Ishikawa (cell line): Measurements from ENCODE around the gene ERBB4.

Experiments used
- CEBPB ChIP-seq: IDR thresholded peaks from 2 replicates; pipeline ENCODE4 v1.6.1; 2012
- CREB1 ChIP-seq: IDR thresholded peaks from 2 replicates; pipeline ENCODE4 v1.6.1; 2012; ENCODE audit warnings: low read depth
- EGR1 ChIP-seq: IDR thresholded peaks from 2 replicates; pipeline ENCODE4 v1.6.1; 2012
- EP300 ChIP-seq: IDR thresholded peaks from 2 replicates; pipeline ENCODE4 v1.6.1; 2012; ENCODE audit warnings: borderline replicate concordance
- FOXM1 ChIP-seq: IDR thresholded peaks from 2 replicates; pipeline ENCODE4 v1.6.1; 2012; ENCODE audit warnings: low read depth, borderline replicate concordance
- NFIC ChIP-seq: IDR thresholded peaks from 2 replicates; pipeline ENCODE4 v1.6.1; 2012
- RAD21 ChIP-seq: IDR thresholded peaks from 2 replicates; pipeline ENCODE4 v1.6.1; 2012; ENCODE audit warnings: low read depth
- TAF1 ChIP-seq: IDR thresholded peaks from 2 replicates; pipeline ENCODE4 v1.6.1; 2012; ENCODE audit warnings: low read depth, mild to moderate bottlenecking
- TCF12 ChIP-seq: IDR thresholded peaks from 2 replicates; pipeline ENCODE4 v1.6.1; 2012; ENCODE audit warnings: low read depth
- TEAD4 ChIP-seq: IDR thresholded peaks from 2 replicates; pipeline ENCODE4 v1.6.1; 2012
- YY1 ChIP-seq: IDR thresholded peaks from 2 replicates; pipeline ENCODE4 v1.6.1; 2012; ENCODE audit warnings: low read depth
- ZBTB7A ChIP-seq: IDR thresholded peaks from 2 replicates; pipeline ENCODE4 v1.6.1; 2012; ENCODE audit warnings: low read depth
- TF ChIP-seq, protein P1 (sequence below): IDR thresholded peaks from 2 replicates; pipeline ENCODE4 v1.6.1; 2012
- TF ChIP-seq, protein P2 (sequence below): IDR thresholded peaks from 2 replicates; pipeline ENCODE4 v1.6.1; 2012
- TF ChIP-seq, protein P3 (sequence below): IDR thresholded peaks from 2 replicates; pipeline ENCODE4 v1.6.1; 2012; ENCODE audit warnings: low read depth, mild to moderate bottlenecking

ERBB4 gene

DNA sequence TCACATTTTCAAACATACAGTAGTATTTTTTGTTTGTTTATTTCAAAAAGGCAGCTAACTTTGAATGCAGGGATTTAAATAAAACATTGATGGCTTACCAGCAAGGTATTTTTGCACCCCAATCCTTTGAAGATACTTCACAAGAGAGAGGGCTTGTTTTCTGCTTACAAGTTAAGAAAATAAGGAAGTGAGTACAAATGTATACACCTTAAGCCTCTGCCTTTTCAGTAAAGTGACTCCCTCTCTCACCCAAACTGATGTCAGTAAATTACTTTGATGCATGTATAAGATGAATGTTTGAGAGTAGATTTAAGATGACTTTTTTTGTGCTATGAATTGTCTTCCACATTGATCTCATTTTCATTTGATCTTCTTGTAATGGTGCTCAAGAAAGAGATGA lies 1162.2 kb downstream of the ERBB4 start:
- no peak for TF ChIP-seq NFIC
- no peak for TF ChIP-seq EGR1
- TF ChIP-seq, protein P1, sequence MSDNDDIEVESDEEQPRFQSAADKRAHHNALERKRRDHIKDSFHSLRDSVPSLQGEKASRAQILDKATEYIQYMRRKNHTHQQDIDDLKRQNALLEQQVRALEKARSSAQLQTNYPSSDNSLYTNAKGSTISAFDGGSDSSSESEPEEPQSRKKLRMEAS = no peak
- no peak for TF ChIP-seq TEAD4
- no peak for TF ChIP-seq YY1
- no peak for TF ChIP-seq TAF1
- TF ChIP-seq EP300 = no peak
- no peak for TF ChIP-seq TCF12
- no peak for TF ChIP-seq CEBPB
- TF ChIP-seq RAD21 = no peak
- no peak for TF ChIP-seq ZBTB7A
- no peak for TF ChIP-seq CREB1
- TF ChIP-seq, protein P2, sequence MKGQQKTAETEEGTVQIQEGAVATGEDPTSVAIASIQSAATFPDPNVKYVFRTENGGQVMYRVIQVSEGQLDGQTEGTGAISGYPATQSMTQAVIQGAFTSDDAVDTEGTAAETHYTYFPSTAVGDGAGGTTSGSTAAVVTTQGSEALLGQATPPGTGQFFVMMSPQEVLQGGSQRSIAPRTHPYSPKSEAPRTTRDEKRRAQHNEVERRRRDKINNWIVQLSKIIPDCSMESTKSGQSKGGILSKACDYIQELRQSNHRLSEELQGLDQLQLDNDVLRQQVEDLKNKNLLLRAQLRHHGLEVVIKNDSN = no peak

DNA sequence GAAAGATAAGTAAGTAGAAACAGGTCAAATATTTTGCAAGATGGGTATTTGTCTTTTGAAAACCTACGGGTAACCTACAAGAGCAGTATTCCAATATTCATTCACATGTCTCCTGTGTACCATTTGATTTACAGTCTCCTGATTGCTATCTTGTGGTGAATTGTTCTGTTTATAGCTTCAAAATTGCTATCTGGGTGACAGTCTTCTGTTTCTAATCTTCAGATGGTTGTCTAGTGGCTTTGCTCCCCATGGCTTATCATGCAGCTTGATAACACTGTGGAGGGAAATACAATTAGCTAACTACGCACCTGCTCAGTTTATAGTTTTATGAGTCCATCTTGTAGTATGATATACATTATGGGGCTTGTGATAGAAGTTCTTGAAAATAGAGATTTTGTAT lies 1165.4 kb downstream of the ERBB4 start:
- TF ChIP-seq, protein P2 = no peak
- TF ChIP-seq YY1 (no peak), EGR1 (no peak), TAF1 (no peak), TEAD4 (no peak), CREB1 (no peak), NFIC (no peak)
- TF ChIP-seq, protein P3, sequence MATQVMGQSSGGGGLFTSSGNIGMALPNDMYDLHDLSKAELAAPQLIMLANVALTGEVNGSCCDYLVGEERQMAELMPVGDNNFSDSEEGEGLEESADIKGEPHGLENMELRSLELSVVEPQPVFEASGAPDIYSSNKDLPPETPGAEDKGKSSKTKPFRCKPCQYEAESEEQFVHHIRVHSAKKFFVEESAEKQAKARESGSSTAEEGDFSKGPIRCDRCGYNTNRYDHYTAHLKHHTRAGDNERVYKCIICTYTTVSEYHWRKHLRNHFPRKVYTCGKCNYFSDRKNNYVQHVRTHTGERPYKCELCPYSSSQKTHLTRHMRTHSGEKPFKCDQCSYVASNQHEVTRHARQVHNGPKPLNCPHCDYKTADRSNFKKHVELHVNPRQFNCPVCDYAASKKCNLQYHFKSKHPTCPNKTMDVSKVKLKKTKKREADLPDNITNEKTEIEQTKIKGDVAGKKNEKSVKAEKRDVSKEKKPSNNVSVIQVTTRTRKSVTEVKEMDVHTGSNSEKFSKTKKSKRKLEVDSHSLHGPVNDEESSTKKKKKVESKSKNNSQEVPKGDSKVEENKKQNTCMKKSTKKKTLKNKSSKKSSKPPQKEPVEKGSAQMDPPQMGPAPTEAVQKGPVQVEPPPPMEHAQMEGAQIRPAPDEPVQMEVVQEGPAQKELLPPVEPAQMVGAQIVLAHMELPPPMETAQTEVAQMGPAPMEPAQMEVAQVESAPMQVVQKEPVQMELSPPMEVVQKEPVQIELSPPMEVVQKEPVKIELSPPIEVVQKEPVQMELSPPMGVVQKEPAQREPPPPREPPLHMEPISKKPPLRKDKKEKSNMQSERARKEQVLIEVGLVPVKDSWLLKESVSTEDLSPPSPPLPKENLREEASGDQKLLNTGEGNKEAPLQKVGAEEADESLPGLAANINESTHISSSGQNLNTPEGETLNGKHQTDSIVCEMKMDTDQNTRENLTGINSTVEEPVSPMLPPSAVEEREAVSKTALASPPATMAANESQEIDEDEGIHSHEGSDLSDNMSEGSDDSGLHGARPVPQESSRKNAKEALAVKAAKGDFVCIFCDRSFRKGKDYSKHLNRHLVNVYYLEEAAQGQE = no peak

DNA sequence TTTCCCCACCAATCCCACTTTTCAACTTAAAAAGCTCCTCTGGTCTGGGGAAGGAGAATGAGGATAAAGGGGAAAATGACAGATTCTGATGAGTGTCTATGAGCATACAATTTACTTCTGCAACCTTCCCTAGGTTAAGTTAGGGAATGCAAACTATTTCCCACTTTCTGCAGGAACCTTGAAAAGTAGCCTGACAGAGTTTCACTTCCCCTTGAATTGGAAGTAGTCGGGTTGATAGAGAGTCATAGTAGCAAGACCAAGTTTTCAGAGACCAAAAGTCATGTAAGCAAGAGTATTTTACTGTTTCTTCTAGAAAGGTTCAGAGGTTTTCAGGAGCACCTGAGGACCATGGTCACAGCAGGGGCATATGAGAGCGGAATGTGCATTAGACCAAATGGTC lies 1167.1 kb downstream of the ERBB4 start:
- TF ChIP-seq TAF1 (no peak), ZBTB7A (no peak), EP300 (no peak), YY1 (no peak), TEAD4 (no peak), RAD21 (no peak), CREB1 (no peak), CEBPB (no peak), EGR1 (no peak)
- TF ChIP-seq, protein P1 = no peak
- TF ChIP-seq, protein P3 = no peak

DNA sequence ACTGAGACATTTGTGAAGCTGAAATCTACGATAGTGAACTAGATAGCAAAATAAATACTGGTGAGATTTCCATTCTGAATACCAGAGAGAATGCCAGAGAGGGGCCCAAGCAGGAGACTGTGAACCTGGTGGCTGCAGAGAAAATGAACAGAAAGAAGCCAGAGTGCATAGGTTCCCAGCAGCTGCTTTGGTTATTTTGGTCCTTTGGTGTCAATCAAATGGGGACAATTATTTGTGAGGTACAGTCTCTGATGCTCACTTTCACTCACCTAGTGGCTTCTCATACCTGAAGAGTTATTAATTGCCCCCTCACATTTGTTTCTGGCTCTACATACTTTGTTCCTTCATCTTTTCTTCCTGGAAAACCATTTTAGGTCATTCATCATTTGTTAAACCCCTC lies 1170.1 kb downstream of the ERBB4 start:
- TF ChIP-seq TAF1 = no peak
- TF ChIP-seq ZBTB7A = no peak
- TF ChIP-seq NFIC = no peak
- no peak for TF ChIP-seq TEAD4
- TF ChIP-seq CEBPB = no peak
- TF ChIP-seq FOXM1 = no peak
- TF ChIP-seq YY1 = no peak

DNA sequence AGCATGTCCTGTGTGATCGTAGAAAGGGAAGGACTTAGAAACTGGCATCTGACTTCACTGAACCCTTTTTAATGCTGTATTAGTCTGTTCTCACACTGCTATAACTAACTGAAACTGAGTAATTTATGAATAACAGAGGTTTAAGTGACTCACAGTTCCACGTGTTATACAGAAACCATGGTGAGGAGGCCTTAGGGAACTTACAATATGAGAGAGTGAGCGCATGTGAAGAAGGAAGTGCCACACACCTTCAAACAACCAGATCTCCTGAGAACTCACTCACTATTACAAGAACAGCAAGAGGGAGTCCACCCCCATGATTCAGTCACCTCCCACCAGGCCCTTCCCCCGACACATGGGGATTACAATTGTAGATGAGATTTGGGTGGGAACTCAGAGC lies 1170.9 kb downstream of the ERBB4 start:
- no peak for TF ChIP-seq TCF12

DNA sequence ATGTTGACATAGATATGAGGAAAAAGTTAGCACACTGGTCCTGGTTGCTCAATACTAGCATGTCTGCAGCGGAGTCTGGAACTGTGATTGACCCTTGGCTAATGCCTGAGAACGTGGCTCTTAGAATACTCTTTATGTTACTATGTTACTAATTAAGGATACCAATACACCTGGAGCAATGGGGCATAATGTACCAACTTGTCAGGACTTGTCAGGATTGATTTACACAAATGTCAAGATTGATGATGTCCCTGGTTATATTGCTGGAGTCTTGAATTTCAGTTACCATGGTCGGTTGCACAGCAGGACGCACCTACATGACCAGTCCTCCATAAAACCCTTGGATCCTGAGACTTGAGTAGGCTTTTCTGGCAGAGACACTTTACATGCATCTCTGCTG lies 1171.3 kb downstream of the ERBB4 start:
- TF ChIP-seq ZBTB7A = no peak
- no peak for TF ChIP-seq FOXM1
- no peak for TF ChIP-seq CREB1
- TF ChIP-seq, protein P1 = no peak
- TF ChIP-seq EGR1 = no peak
- peak; percentile 67 for TF ChIP-seq CEBPB
- TF ChIP-seq NFIC = no peak
- TF ChIP-seq, protein P2 = no peak
- no peak for TF ChIP-seq YY1
- TF ChIP-seq RAD21 = no peak
- 0 out of 2 replicates have a peak, but pooled peaks have one; percentile 17 for TF ChIP-seq TEAD4
- TF ChIP-seq, protein P3 = no peak
- TF ChIP-seq EP300 = peak; percentile 58; the same call in 1 of the 2 replicates
- TF ChIP-seq TAF1 = no peak
- TF ChIP-seq TCF12 = 0 out of 2 replicates have a peak, but pooled peaks have one; percentile 34
